ENCODE results near the gene IZUMO2.

IZUMO2 gene

GRCh38 chr19:50162988-50163387 lies at the start of gene IZUMO2:
TSS of gene IZUMO2 (minus strand) at chr19:50163281. CDS start at chr19:50163194, 87 bp downstream.
- DNase-seq (ENCODE audit: low read depth) = no peak

- DNase-seq (ENCODE audit: low read depth) = no peak
Measured at GRCh38 chr19:50210425-50210824, 47.3 kb upstream of the IZUMO2 start.

- DNase-seq (ENCODE audit: low read depth) = no peak
Measured at GRCh38 chr19:50209131-50209530, 46.0 kb upstream of the IZUMO2 start.

- no peak for DNase-seq (ENCODE audit: low read depth)
Measured at GRCh38 chr19:50207730-50208129, 44.6 kb upstream of the IZUMO2 start.

GRCh38 chr19:50206191-50206590 lies 43.1 kb upstream of the IZUMO2 start:
- no peak for DNase-seq (ENCODE audit: low read depth)

GRCh38 chr19:50205681-50206138 lies 42.6 kb upstream of the IZUMO2 start:
- no peak for DNase-seq (ENCODE audit: low read depth)

- DNase-seq (ENCODE audit: low read depth) = no peak
Measured at GRCh38 chr19:50204811-50205675, 42.0 kb upstream of the IZUMO2 start.

GRCh38 chr19:50204081-50204428 lies 41.0 kb upstream of the IZUMO2 start:
- no peak for DNase-seq (ENCODE audit: low read depth)

- DNase-seq (ENCODE audit: low read depth) = no peak
Measured at GRCh38 chr19:50203281-50204080, 40.4 kb upstream of the IZUMO2 start, which contains the start of gene MYH14. TSS of gene MYH14 (plus strand) at chr19:50203622. CDS start at chr19:50210366, 6,744 bp downstream.

GRCh38 chr19:50202962-50203280 lies 39.8 kb upstream of the IZUMO2 start:
- DNase-seq (ENCODE audit: low read depth) = no peak

- DNase-seq (ENCODE audit: low read depth) = no peak
Measured at GRCh38 chr19:50202386-50202785, 39.3 kb upstream of the IZUMO2 start.

- DNase-seq (ENCODE audit: low read depth) = no peak
Measured at GRCh38 chr19:50199259-50199555, 36.1 kb upstream of the IZUMO2 start.

- DNase-seq (ENCODE audit: low read depth) = no peak
Measured at GRCh38 chr19:50198431-50199258, 35.6 kb upstream of the IZUMO2 start.

GRCh38 chr19:50197348-50197747 lies 34.3 kb upstream of the IZUMO2 start:
- no peak for DNase-seq (ENCODE audit: low read depth)

- no peak for DNase-seq (ENCODE audit: low read depth)
Measured at GRCh38 chr19:50196322-50196932, 33.3 kb upstream of the IZUMO2 start.

GRCh38 chr19:50195224-50195623 lies 32.1 kb upstream of the IZUMO2 start:
- no peak for DNase-seq (ENCODE audit: low read depth)

- no peak for DNase-seq (ENCODE audit: low read depth)
Measured at GRCh38 chr19:50192463-50193211, 29.6 kb upstream of the IZUMO2 start.

- no peak for DNase-seq (ENCODE audit: low read depth)
Measured at GRCh38 chr19:50191216-50191615, 28.1 kb upstream of the IZUMO2 start.

GRCh38 chr19:50190439-50190891 lies 27.4 kb upstream of the IZUMO2 start:
- DNase-seq (ENCODE audit: low read depth) = no peak

- no peak for DNase-seq (ENCODE audit: low read depth)
Measured at GRCh38 chr19:50189331-50189730, 26.2 kb upstream of the IZUMO2 start.

- DNase-seq (ENCODE audit: low read depth) = no peak
Measured at GRCh38 chr19:50187937-50188336, 24.9 kb upstream of the IZUMO2 start.
